Measurements from ENCODE around the gene RREB1. TPM values are rescaled to one million over a fixed set of nuclear protein-coding genes. Genes with fewer than 3 reads are reported as not detected.

Gene RREB1
- total and polyA plus RNA-seq, 10 donors = 3.2 to 72.0 (median 54.6) TPM

- H3K27me3 ChIP-seq (replicated peaks in 1 of 7) = no peaks in the 10 kb centered on the region
- intact Hi-C loops (cut with DNase I; ENCODE audit: low total_unique reads) = no loop called here
- peaks cover 0 to 83% (median 26%) of the 10 kb centered on the region in 6 donors for H3K36me3 ChIP-seq
- no peaks in the 10 kb centered on the region for H3K9me3 ChIP-seq
- 78 to 81% (median 80%) methylated on average over 9 of the region's 9 CpGs for WGBS, 5 donors
- H3K4me3 ChIP-seq = no peak overlapping the region
- peaks cover 0 to 41% (median 6%) of the 10 kb centered on the region in 6 donors for H3K4me1 ChIP-seq
- H3K27ac ChIP-seq = peak overlapping the region in 3 of 8 donors; percentile 35 to 37 (median 35)
- no peak for DNase-seq
- TF ChIP-seq POLR2AphosphoS5 (IDR thresholded peaks at IDR 0.05) (no peak), POLR2A (IDR thresholded peaks at IDR 0.05) (no peak), CTCF (IDR thresholded peaks at IDR 0.05 in 8 of 11, conservative IDR thresholded peaks at IDR 0.05 in 3 of 11) (no peak)
These were observed 87.7 kb downstream of the RREB1 start for GRCh38 chr6:7195339-7196018.

- peak in 1 of 3 donors; percentile 13 for TF ChIP-seq POLR2AphosphoS5 (IDR thresholded peaks at IDR 0.05)
- TF ChIP-seq POLR2A (IDR thresholded peaks at IDR 0.05) = no peak
- no peak for TF ChIP-seq CTCF (IDR thresholded peaks at IDR 0.05 in 8 of 11, conservative IDR thresholded peaks at IDR 0.05 in 3 of 11)
- H3K4me3 ChIP-seq = no peak overlapping the region
- H3K27ac ChIP-seq = peak overlapping the region in 3 of 8 donors; percentile 35 to 37 (median 35)
- H3K27me3 ChIP-seq (replicated peaks in 1 of 7) = no peaks in the 10 kb centered on the region
- H3K4me1 ChIP-seq = peaks cover 0 to 46% (median 8%) of the 10 kb centered on the region in 6 donors
- no peak for DNase-seq
- H3K9me3 ChIP-seq = no peaks in the 10 kb centered on the region
- peaks cover 0 to 80% (median 20%) of the 10 kb centered on the region in 6 donors for H3K36me3 ChIP-seq
- intact Hi-C loops (cut with DNase I; ENCODE audit: low total_unique reads) = no loop called here
- WGBS, 5 donors = 46 to 62% (median 51%) methylated on average over 7 of the region's 7 CpGs
These were observed 88.2 kb downstream of the RREB1 start for GRCh38 chr6:7196019-7196402.

GRCh38 chr6:7196685-7197283 is 89.0 kb downstream of the RREB1 start:
- intact Hi-C loops (cut with DNase I; ENCODE audit: low total_unique reads) = no loop called here
- TF ChIP-seq POLR2A (IDR thresholded peaks at IDR 0.05) (no peak), POLR2AphosphoS5 (IDR thresholded peaks at IDR 0.05) (no peak), CTCF (IDR thresholded peaks at IDR 0.05 in 8 of 11, conservative IDR thresholded peaks at IDR 0.05 in 3 of 11) (no peak)
- 90 to 91% (median 90%) methylated on average over 4 of the region's 4 CpGs for WGBS, 5 donors
- Histone ChIP-seq H3K4me3 (no peak overlapping the region), H3K27ac (no peak overlapping the region), H3K4me1 (peaks cover 0 to 54% (median 14%) of the 10 kb centered on the region in 6 donors), H3K27me3 (replicated peaks in 1 of 7) (no peaks in the 10 kb centered on the region), H3K9me3 (no peaks in the 10 kb centered on the region), H3K36me3 (peaks cover 0 to 77% (median 18%) of the 10 kb centered on the region in 6 donors)
- DNase-seq = no peak

DNA sequence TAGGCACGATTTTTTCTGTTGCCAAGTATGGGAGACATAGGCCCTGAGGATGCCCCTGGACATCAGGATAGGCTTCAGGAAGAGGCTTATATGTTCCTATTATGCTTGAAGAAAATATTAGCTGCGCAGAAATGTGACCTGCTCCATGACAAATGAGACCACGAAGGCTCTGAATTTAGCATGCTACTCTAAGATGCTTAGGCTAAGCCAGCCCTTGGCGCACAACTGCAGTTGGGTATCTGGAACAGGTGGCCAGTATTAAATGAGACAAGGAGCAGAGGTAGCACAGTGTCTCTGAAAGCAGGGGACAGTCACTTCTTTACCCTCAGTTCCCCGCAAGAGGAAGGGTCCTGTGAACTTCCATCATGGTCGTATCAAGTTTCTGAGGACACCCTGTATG is 90.0 kb downstream of the RREB1 start:
- Histone ChIP-seq H3K4me3 (no peak overlapping the region), H3K27ac (no peak overlapping the region), H3K9me3 (no peaks in the 10 kb centered on the region), H3K27me3 (replicated peaks in 1 of 7) (no peaks in the 10 kb centered on the region), H3K4me1 (peaks cover 5 to 64% (median 24%) of the 10 kb centered on the region in 6 donors), H3K36me3 (peaks cover 0 to 79% (median 12%) of the 10 kb centered on the region in 6 donors)
- DNase-seq = no peak
- no peak for TF ChIP-seq POLR2A (IDR thresholded peaks at IDR 0.05)
- no peak for TF ChIP-seq CTCF (IDR thresholded peaks at IDR 0.05 in 8 of 11, conservative IDR thresholded peaks at IDR 0.05 in 3 of 11)
- TF ChIP-seq POLR2AphosphoS5 (IDR thresholded peaks at IDR 0.05) = no peak
- intact Hi-C loops (cut with DNase I; ENCODE audit: low total_unique reads) = no loop called here
- 87 to 98% (median 97%) methylated on average over 6 of the region's 6 CpGs for WGBS, 5 donors
